ENCODE data around the gene ASXL2.

Gene ASXL2

GRCh38 chr2:25794544-25795276, 83.6 kb downstream of the ASXL2 start:
- DNase-seq = no peak

GRCh38 chr2:25790074-25790790, 88.1 kb downstream of the ASXL2 start:
- DNase-seq = no peak

- DNase-seq = no peak
Measured at GRCh38 chr2:25788457-25788856, 89.8 kb downstream of the ASXL2 start.

GRCh38 chr2:25787020-25787419, 91.3 kb downstream of the ASXL2 start:
- no peak for DNase-seq

- DNase-seq = no peak
Measured at GRCh38 chr2:25784404-25784803, 93.9 kb downstream of the ASXL2 start.

- no peak for DNase-seq
Measured at GRCh38 chr2:25777077-25777476, 101.2 kb downstream of the ASXL2 start.

GRCh38 chr2:25772078-25772477, 106.2 kb downstream of the ASXL2 start:
- DNase-seq = no peak

GRCh38 chr2:25763575-25763974, 114.7 kb downstream of the ASXL2 start:
- no peak for DNase-seq

- no peak for DNase-seq
Measured at GRCh38 chr2:25760297-25760696, 118.0 kb downstream of the ASXL2 start.

- no peak for DNase-seq
Measured at GRCh38 chr2:25758348-25758747, 119.9 kb downstream of the ASXL2 start.

- no peak for DNase-seq
Measured at GRCh38 chr2:25757906-25758305, 120.4 kb downstream of the ASXL2 start.

GRCh38 chr2:25756536-25756935, 121.8 kb downstream of the ASXL2 start:
- DNase-seq = no peak

- no peak for DNase-seq
Measured at GRCh38 chr2:25749676-25750075, 128.6 kb downstream of the ASXL2 start.

- no peak for DNase-seq
Measured at GRCh38 chr2:25744055-25744454, 134.2 kb downstream of the ASXL2 start.

- no peak for DNase-seq
Measured at GRCh38 chr2:25743132-25743830, 135.0 kb downstream of the ASXL2 start.

GRCh38 chr2:25742501-25742900, 135.8 kb downstream of the ASXL2 start:
- no peak for DNase-seq

- no peak for DNase-seq
Measured at GRCh38 chr2:25740810-25741381, 137.4 kb downstream of the ASXL2 start.

- DNase-seq = no peak
Measured at GRCh38 chr2:25738383-25739343, 139.6 kb downstream of the ASXL2 start.

GRCh38 chr2:25736899-25737515, 141.3 kb downstream of the ASXL2 start:
- no peak for DNase-seq

- DNase-seq = no peak
Measured at GRCh38 chr2:25735835-25736234, 142.5 kb downstream of the ASXL2 start.

- DNase-seq = no peak
Measured at GRCh38 chr2:25728559-25728958, 149.7 kb downstream of the ASXL2 start.

GRCh38 chr2:25726522-25726921, 151.8 kb downstream of the ASXL2 start:
- DNase-seq = no peak
